Measurements from ENCODE around the gene RC3H1.

DNA sequence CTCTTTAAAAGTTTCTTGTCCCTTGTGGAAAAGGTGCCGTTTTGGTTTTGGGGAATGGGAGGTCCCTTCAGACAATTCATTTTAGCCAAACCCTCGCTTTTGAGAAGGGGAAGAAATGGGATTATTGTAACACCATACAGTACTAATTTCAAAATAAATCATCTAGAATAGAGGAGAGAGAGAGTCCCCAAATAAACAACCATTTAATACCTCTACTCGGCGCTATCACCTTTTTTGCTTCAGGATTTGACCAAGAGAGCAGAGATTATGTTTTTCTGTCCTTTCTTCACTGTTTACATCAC is 770 bp upstream of the RC3H1 start:
- TF ChIP-seq RAD21 (IDR thresholded peaks at IDR 0.05; ENCODE audit: low read length), result no peak
- TF ChIP-seq CTCF (IDR thresholded peaks at IDR 0.05), result no peak
- TF ChIP-seq, protein P1, sequence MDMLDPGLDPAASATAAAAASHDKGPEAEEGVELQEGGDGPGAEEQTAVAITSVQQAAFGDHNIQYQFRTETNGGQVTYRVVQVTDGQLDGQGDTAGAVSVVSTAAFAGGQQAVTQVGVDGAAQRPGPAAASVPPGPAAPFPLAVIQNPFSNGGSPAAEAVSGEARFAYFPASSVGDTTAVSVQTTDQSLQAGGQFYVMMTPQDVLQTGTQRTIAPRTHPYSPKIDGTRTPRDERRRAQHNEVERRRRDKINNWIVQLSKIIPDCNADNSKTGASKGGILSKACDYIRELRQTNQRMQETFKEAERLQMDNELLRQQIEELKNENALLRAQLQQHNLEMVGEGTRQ (IDR thresholded peaks at IDR 0.05; ENCODE audit: borderline replicate concordance, low read depth, low read length), result no peak
- TF ChIP-seq NFIC (IDR thresholded peaks at IDR 0.05; ENCODE audit: borderline replicate concordance), result no peak
- no peak for TF ChIP-seq CHD2 (IDR thresholded peaks at IDR 0.05; ENCODE audit: low read length, partially characterized antibody)
- no peak for TF ChIP-seq EZH2phosphoT487 (IDR thresholded peaks at IDR 0.05; ENCODE audit: borderline replicate concordance, low read depth)
- TF ChIP-seq, protein P2, sequence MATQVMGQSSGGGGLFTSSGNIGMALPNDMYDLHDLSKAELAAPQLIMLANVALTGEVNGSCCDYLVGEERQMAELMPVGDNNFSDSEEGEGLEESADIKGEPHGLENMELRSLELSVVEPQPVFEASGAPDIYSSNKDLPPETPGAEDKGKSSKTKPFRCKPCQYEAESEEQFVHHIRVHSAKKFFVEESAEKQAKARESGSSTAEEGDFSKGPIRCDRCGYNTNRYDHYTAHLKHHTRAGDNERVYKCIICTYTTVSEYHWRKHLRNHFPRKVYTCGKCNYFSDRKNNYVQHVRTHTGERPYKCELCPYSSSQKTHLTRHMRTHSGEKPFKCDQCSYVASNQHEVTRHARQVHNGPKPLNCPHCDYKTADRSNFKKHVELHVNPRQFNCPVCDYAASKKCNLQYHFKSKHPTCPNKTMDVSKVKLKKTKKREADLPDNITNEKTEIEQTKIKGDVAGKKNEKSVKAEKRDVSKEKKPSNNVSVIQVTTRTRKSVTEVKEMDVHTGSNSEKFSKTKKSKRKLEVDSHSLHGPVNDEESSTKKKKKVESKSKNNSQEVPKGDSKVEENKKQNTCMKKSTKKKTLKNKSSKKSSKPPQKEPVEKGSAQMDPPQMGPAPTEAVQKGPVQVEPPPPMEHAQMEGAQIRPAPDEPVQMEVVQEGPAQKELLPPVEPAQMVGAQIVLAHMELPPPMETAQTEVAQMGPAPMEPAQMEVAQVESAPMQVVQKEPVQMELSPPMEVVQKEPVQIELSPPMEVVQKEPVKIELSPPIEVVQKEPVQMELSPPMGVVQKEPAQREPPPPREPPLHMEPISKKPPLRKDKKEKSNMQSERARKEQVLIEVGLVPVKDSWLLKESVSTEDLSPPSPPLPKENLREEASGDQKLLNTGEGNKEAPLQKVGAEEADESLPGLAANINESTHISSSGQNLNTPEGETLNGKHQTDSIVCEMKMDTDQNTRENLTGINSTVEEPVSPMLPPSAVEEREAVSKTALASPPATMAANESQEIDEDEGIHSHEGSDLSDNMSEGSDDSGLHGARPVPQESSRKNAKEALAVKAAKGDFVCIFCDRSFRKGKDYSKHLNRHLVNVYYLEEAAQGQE (IDR thresholded peaks at IDR 0.05; ENCODE audit: low read depth, low read length), result no peak
- TF ChIP-seq MXI1 (IDR thresholded peaks at IDR 0.05; ENCODE audit: low read depth, low read length), result no peak
- TF ChIP-seq, protein P3, sequence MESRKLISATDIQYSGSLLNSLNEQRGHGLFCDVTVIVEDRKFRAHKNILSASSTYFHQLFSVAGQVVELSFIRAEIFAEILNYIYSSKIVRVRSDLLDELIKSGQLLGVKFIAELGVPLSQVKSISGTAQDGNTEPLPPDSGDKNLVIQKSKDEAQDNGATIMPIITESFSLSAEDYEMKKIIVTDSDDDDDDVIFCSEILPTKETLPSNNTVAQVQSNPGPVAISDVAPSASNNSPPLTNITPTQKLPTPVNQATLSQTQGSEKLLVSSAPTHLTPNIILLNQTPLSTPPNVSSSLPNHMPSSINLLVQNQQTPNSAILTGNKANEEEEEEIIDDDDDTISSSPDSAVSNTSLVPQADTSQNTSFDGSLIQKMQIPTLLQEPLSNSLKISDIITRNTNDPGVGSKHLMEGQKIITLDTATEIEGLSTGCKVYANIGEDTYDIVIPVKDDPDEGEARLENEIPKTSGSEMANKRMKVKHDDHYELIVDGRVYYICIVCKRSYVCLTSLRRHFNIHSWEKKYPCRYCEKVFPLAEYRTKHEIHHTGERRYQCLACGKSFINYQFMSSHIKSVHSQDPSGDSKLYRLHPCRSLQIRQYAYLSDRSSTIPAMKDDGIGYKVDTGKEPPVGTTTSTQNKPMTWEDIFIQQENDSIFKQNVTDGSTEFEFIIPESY (IDR thresholded peaks at IDR 0.05; ENCODE audit: borderline replicate concordance, low read depth), result no peak
- TF ChIP-seq, protein P4, sequence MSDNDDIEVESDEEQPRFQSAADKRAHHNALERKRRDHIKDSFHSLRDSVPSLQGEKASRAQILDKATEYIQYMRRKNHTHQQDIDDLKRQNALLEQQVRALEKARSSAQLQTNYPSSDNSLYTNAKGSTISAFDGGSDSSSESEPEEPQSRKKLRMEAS (IDR thresholded peaks at IDR 0.05; ENCODE audit: low read depth), result no peak
